ENCODE results near the gene MYO1E.

The MYO1E gene

GRCh38 chr15:59157840-59158700, 214.6 kb downstream of the MYO1E start:
- TF ChIP-seq, protein P1, sequence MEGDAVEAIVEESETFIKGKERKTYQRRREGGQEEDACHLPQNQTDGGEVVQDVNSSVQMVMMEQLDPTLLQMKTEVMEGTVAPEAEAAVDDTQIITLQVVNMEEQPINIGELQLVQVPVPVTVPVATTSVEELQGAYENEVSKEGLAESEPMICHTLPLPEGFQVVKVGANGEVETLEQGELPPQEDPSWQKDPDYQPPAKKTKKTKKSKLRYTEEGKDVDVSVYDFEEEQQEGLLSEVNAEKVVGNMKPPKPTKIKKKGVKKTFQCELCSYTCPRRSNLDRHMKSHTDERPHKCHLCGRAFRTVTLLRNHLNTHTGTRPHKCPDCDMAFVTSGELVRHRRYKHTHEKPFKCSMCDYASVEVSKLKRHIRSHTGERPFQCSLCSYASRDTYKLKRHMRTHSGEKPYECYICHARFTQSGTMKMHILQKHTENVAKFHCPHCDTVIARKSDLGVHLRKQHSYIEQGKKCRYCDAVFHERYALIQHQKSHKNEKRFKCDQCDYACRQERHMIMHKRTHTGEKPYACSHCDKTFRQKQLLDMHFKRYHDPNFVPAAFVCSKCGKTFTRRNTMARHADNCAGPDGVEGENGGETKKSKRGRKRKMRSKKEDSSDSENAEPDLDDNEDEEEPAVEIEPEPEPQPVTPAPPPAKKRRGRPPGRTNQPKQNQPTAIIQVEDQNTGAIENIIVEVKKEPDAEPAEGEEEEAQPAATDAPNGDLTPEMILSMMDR (conservative IDR thresholded peaks at IDR 0.05; ENCODE audit: low read depth, low read length) = no peak

GRCh38 chr15:59157396-59157795, 215.3 kb downstream of the MYO1E start:
- TF ChIP-seq, protein P1 (conservative IDR thresholded peaks at IDR 0.05; ENCODE audit: low read depth, low read length) = no peak

More at GRCh38 chr15:59157840-59158700, 214.6 kb downstream of the MYO1E start:
- no peak for DNase-seq (ENCODE audit: low read depth)
- H3K4me3 ChIP-seq (ENCODE audit: low read depth, low read length) = no peak overlapping the region

DNA sequence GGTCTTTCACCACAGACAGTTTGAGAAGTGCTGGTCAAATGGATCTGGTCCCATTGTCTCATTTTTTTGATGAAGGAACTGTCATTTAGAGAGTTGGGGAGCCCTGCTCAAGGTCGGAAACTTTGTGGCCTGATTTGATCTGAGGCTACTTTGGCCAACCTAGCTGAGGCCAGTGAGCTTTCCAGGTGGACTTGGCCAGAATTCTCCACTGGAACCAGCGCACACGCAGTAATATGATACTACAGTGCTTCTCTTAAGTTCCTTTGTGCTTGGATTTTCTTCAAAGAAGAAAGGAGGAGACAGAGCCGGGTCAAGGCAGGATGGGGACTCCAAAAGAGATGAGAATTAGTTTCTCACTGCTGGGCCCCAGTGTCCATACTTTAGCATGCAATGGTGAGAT, 217.2 kb downstream of the MYO1E start:
- TF ChIP-seq, protein P1 (conservative IDR thresholded peaks at IDR 0.05; ENCODE audit: low read depth, low read length) = no peak
- DNase-seq (ENCODE audit: low read depth) = no peak
- H3K4me3 ChIP-seq (ENCODE audit: low read depth, low read length) = no peak overlapping the region

More at GRCh38 chr15:59157396-59157795, 215.3 kb downstream of the MYO1E start:
- no peak for DNase-seq (ENCODE audit: low read depth)
- no peak overlapping the region for H3K4me3 ChIP-seq (ENCODE audit: low read depth, low read length)

- TF ChIP-seq, protein P1 (conservative IDR thresholded peaks at IDR 0.05; ENCODE audit: low read depth, low read length) = no peak
- no peak overlapping the region for H3K4me3 ChIP-seq (ENCODE audit: low read depth, low read length)
- DNase-seq (ENCODE audit: low read depth) = no peak
Measured at GRCh38 chr15:59154243-59154642, 218.4 kb downstream of the MYO1E start.

DNA sequence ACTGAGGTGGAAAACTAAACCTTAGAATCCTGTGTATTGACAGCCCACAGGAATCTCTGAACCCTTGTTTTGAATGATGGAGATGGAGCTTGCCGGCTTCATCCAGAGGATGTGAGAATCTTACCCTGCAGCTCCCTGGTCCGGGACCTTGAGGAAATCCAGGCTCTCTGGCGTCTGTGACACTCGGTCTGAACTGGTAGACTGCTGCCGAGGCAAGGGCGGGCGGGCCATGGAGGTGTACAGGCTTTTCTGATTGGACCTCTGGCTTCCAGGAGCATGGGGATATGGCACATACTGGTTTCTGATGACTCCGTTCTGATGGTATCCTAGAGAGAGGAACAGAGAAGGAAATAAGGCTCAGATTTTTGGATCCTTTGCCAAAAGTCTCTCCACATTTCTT, 219.2 kb downstream of the MYO1E start:
- no peak overlapping the region for H3K4me3 ChIP-seq (ENCODE audit: low read depth, low read length)
- DNase-seq (ENCODE audit: low read depth) = no peak
- TF ChIP-seq, protein P1 (conservative IDR thresholded peaks at IDR 0.05; ENCODE audit: low read depth, low read length) = no peak

DNA sequence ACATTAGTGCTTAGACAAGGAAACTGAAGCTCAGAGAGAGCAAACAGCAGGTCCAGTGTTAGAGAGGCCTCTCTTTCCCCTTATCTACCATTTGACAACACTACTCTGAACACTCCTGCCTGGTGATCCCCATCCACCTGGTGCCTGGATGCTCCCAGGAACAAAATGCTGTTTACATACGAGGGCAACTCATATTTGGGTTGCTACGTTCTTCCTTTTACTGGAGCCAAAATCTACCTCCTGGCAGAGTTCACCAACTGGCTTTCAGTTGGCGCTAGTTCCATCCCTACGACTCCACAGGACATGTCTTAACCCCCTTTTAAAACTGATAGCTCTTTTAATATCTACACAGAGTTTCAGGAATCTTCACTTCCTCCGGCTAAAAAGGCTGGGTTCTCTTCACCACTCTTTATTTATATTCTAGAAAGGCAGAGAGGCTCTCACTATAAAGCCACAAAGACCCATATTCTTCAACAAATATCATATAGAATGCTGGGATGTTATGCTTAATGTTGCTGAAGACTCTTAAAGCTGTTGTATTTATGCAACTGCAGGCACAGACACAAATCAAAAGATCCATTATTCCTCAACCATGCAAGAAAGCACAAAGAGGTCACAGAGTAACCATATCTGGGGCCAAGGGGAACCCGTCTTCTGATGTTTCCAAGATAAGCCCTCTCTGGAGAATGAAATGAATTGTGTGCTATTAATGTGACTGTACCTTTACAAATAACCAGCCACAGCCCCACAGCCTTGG, 219.8 kb downstream of the MYO1E start:
- TF ChIP-seq, protein P1 (conservative IDR thresholded peaks at IDR 0.05; ENCODE audit: low read depth, low read length) = no peak
- no peak overlapping the region for H3K4me3 ChIP-seq (ENCODE audit: low read depth, low read length)
- DNase-seq (ENCODE audit: low read depth) = no peak

Measured in choroid plexus epithelial cell (primary cell).